Measurements from ENCODE around the gene PRAMEF8.
"Not testable (repeated sequence)": the region's sequence is repeated elsewhere in the genome, so short reads cannot be mapped to it uniquely, and the experiment has no call there.

The PRAMEF8 gene

DNA sequence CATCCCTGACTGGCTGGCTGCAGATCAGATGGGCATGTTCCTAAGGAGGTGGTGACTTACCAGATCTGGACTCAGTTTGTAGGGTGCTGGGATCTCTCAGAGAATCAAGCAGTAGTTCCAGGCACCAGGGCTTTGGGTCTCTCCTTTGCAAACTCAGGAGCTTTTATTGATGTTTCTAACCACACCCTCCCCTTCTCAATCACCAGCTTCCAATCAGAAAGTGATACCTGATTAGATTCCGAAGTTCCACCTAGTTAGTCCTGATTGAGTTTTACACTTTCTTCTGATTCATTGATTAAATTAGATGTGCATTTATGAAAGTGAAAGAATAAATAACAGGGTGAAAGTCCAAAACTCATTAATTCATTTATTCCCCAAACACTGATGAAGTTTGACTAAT, at the start of gene PRAMEF8:
Gene PRAMEF8 (minus strand): TSS at position 101 of the 400 bp plus-strand sequence. CDS start 1,046 bp downstream, outside the sequence.
- not testable (repeated sequence) for DNase-seq (ENCODE audit: low read depth in 4 of 4, low spot score in 1 of 4)

DNA sequence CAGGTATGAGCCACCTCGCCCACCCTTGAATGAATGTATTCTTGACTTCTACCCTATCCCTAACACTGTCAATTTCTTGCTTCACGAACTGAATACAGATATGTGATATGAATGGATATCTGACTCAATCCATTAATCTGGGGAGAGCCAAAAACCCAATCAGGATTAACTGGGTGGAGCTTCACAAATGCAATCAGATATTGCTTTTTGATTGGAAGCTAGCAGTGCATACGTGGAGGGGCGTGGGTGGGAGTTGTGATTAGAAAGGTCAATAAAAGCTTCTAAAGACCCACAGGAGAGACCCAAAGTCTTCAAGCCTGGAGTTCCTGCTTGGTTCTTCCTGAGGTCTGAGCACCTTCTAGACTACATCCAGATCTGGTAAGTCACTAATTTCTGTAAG, 30.3 kb upstream of the PRAMEF8 start, which contains the start of gene PRAMEF15:
Gene PRAMEF15 (plus strand): TSS at position 301 of the 400 bp plus-strand sequence. CDS start 2,827 bp downstream, outside the sequence.
- DNase-seq (ENCODE audit: low read depth in 4 of 4, low spot score in 1 of 4) = not testable (repeated sequence)

DNA sequence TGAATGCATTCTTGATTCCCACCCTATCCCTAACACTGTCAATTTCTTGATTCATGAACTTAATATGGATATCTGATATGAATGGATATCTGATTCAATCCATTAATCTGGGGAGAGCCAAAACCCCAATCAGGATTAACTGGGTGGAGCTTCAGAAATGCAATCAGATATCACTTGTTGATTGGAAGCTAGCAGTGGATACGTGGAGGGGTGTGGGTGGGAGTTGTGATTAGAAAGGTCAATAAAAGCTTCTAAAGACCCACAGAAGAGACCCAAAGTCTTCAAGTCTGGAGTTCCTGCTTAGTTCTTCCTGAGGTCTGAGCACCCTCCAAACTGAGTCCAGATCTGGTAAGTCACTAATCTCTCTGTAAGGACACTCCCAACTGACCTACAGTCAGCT, 18.3 kb upstream of the PRAMEF8 start, which contains the start of gene PRAMEF33:
Gene PRAMEF33 (plus strand): TSS at position 301 of the 400 bp plus-strand sequence. CDS start 2,416 bp downstream, outside the sequence.
- DNase-seq (ENCODE audit: low read depth in 4 of 4, low spot score in 1 of 4) = not testable (repeated sequence)

DNA sequence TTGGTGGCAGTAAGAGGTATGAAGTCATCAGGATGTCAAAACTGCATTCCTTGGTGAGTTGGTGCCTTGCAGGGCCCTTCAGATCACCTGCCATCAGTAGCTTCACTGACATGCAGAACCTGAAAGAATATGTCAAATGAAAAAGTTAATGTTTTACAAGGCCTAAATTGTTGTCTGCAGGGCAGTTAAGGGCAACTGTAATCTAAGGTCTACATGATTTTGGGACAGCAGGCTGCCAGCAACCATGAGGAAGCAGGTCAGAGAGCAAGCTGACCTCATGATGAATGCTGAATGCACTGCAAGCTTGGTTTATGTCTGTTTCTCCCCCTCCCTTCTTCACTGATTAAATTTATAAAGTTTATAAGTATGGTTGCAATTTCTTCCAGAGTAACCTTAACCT, 17.3 kb upstream of the PRAMEF8 start:
- DNase-seq (ENCODE audit: low read depth in 4 of 4, low spot score in 1 of 4) = not testable (repeated sequence)

DNA sequence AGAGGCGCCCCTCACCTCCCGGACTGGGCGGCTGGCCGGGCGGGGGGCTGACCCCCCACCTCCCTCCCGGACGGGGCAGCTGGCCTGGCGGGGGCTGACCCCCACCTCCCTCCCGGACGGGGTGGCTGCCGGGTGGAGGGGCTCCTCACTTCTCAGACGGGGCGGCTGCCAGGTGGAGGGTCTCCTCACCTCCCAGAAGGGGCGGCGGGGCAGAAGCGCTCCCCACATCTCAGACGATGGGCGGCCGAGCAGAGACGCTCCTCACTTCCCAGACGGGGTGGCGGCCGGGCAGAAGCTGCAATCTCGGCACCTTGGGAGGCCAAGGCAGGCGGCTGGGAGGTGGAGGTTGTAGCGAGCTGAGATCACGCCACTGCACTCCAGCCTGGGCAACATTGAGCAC, 13.8 kb upstream of the PRAMEF8 start:
- DNase-seq (ENCODE audit: low read depth in 4 of 4, low spot score in 1 of 4) = not testable (repeated sequence)

DNA sequence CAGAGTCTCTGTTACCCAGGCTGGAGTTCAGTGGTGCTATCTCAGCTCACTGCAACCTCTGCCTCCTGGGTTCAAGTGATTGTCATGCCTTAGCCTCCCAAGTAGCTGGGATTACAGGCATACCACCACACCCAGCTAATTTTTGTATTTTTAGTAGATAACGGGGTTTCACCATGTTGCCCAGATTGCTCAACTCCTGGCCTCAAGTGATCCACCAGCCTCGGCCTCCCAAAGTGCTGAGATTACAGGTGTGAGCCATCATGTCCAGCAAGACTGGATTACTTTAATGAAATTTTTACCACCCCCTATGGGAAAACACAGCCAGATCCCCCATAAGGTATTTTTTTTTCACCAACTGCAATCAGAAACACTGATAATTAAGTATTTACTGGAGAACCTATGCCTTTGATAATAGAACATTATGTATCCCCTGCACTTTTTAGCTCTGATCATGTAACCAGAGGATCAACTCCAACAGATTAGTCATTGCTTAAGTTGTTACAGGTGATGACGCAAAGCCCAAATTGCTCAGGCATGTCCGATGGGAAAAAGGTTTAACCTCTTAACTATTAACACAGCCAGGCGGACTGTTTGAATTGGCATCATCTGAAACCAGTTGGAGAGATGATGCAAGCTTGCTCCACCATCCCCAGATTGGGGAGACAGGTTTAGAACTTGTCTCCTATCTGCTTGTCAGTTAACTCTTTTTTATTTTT, 12.4 kb upstream of the PRAMEF8 start:
- not testable (repeated sequence) for DNase-seq (ENCODE audit: low read depth in 4 of 4, low spot score in 1 of 4)

DNA sequence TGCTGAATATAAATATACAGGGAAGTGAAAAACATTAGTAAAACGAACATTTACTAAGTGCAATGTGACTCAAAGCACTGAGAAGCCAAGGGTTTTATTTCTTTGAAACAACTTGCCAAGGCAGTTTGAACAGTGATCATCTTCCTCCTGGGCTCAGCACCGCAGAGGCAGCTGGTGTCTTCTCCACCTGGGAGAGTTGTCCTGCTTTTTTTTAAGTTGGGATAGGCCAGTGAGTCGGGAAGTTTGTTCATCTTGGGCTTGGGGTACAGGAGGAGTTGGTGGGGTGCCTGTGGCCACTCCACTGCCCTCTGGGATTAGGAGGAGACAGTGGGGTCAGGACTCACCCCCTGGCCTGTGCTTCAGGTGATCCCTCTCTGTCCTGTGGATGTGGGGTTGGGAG, 4.1 kb upstream of the PRAMEF8 start:
- DNase-seq (ENCODE audit: low read depth in 4 of 4, low spot score in 1 of 4) = not testable (repeated sequence)

DNA sequence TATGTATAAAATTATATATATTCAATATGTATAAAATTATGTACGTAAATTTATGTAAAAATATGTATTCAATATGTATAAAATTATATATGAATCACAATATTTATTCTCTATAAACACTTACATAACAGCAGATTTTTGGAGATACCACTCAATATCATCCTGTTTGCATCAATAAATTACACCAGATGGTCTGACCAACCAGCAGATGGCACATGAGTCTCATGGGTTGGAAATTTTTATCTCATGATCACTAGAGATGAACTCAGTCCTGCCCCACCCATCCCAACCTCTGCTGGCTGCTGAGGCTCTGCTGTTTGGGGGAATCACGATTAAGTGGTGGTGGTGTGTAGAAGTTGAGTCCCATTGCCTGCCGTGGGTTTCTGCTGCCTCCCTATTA, 5.3 kb downstream of the PRAMEF8 start:
- DNase-seq (ENCODE audit: low read depth in 4 of 4, low spot score in 1 of 4) = not testable (repeated sequence)

DNA sequence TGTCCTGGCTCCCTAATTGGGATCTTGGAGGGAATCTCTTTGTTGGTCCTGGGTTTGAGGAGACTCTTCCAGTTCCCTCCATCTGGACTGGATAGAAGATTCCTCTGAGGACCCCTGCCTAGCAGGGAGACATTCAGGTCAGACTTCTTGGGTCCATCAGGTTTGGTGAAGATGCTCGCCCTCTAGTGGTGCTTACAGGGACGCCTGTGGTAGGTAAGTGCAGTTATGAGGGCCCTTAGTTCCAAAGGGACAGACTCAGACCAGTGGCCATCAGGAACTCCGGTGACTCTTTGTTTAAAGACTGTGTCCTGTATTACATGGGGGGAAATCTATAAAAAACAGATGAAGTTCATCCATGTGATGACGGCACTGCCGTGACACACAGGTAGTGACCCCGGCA, 7.9 kb downstream of the PRAMEF8 start:
- not testable (repeated sequence) for DNase-seq (ENCODE audit: low read depth in 4 of 4, low spot score in 1 of 4)

DNA sequence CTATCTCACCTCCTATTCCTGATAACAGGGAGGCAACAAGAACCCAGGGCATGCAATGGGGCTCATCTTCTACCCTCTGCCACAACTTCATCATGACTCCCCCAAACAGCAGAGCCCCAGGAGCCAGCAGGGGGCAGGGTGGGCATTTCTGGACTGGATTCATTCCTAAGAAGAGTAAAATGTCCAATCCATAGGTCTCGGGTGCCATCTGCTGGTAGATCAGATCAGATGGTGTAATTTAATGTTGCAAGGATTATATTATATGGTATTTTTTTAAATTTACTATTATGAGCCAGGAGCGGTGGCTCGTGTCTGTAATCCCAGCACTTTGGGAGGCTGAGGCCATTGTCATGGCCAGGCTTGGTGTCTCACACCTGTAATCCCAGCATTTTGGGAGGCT, 19.8 kb downstream of the PRAMEF8 start:
- not testable (repeated sequence) for DNase-seq (ENCODE audit: low read depth in 4 of 4, low spot score in 1 of 4)

DNA sequence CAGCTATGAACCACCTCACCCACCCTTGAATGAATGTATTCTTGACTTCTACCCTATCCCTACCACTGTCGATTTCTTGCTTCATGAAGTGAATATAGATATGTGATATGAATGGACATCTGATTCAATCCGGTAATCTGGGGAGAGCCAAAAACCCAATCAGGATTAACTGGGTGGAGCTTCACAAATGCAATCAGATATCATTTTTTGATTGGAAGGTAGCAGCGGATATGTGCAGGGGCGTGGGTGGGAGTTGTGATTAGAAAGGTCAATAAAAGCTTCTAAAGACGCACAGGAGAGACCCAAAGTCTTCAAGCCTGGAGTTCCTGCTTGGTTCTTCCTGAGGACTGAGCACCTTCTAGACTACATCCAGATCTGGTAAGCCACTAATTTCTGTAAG, 31.0 kb downstream of the PRAMEF8 start, which contains the start of gene PRAMEF5:
Gene PRAMEF5 (plus strand): TSS at position 301 of the 400 bp plus-strand sequence. CDS start 5,071 bp downstream, outside the sequence.
- not testable (repeated sequence) for DNase-seq (ENCODE audit: low read depth in 4 of 4, low spot score in 1 of 4)

DNA sequence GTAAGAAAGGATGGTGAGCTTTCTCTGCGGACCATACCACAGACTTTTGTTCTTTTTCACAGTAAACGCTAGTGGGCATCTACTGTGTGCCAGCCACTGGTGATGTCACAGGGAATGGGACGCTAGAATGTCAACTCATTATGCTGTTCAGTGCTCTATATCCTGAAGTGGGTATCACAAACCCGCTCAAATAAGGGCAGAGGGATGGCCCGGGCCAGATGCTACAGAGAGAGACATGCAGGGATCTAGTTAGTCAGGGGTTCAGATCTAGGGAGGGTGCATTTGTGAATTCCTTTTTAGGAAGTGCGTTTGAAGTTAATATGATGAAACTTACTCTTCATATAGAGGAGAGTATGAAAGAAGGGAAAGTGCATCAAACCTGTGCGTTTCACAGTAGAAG, 37.8 kb downstream of the PRAMEF8 start:
- DNase-seq (ENCODE audit: low read depth in 4 of 4, low spot score in 1 of 4) = not testable (repeated sequence)

DNA sequence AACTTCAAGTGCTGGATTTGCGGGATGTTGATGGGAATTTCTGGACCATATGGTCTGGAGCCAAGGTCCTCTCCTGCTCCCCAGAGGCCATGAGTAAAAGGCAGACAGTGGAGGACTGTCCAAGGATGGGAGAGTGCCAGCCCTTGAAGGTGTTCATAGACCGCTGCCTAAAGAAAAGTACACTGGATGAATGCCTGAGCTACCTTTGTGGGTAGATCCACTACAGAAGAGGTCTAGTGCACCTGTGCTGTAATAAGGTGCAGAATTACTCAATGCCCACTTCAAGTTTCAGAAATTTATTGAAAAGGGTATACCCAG, 38.4 kb downstream of the PRAMEF8 start:
- DNase-seq (ENCODE audit: low read depth in 4 of 4, low spot score in 1 of 4) = not testable (repeated sequence)

DNA sequence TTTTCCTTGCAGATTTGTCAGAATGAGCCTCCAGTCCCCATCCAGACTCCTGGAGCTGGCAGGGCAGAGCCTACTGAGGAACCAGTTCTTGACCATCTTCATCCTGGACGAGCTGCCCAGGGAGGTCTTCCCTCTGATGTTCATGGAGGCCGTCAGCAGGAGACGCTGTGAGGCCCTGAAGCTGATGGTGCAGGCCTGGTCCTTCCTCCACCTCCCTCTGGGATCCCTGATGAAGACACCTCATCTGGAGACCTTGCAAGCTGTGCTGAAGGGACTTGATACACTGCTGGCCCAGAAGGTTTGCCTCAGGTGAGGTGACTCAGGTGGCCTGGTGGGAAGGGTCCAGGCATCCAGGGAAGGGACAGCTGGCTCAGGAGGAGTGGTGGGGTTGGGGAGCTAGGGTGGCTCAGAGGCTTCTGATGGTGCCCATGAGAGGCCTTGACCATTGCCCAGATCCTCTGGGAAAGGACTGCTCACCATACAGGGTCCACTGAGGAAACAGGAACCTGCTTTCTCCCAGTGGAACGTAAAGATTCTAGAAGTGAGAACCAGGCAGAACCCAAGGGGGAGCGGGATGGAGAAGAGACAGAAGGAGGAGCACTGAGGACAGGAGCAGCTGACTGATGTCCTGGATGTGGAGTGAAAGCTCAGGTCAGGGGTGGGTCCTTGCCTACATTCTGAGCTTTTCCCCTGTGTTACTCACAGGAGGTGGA, 38.9 kb downstream of the PRAMEF8 start:
- not testable (repeated sequence) for DNase-seq (ENCODE audit: low read depth in 4 of 4, low spot score in 1 of 4)

DNA sequence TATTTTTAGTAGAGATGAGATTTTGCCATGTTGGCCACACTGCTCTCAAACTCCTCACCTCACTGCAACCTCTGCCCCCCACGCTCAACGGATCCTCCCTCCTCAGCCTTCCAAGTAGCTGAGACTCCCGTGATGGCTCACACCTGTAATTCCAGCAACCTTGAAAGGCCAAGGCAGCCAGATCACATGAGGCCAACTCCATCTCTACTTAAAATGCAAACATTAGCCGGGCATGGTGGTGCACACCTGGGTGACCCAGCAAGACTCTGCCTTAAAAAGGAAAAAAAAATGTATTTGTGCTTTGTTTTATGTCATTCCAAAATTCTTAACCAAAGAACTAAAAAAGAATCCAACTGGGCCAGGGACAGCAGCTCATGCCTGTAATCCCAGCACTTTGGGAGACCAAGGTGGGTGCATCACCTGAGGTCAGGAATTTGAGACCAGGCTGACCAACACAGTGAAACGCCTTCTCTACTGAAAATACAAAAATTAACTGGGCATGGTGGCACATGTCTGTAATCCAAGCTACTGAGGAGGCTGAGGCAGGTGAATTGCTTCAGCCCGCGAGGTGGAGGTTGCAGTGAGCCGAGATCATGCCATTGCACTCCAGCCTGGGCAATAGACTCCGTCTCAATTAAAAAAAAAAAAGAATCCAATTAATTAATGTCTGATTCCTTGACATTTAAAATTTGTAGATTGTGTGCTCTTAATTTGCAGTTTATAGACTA, 41.2 kb downstream of the PRAMEF8 start:
- DNase-seq (ENCODE audit: low read depth in 4 of 4, low spot score in 1 of 4) = not testable (repeated sequence)

DNA sequence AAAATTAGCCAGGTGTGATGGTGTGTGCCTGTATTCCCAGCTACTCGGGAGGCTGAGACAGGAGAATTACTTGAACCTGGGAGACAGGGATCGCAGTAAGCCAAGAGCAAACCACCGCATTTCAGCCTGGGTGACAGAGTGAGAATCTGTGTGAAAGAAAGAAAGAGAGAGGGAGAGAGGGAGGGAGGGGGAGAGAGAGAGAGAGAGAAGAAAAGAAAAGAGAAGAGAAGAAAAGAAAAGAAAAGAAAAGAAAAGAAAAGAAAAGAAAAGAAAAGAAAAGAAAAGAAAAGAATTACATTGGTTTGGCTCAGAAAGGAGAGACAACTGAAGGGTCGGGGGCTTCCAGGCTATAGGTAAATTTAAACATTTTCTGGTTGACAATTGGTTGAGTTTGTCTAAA, 45.3 kb downstream of the PRAMEF8 start:
- DNase-seq (ENCODE audit: low read depth in 4 of 4, low spot score in 1 of 4) = not testable (repeated sequence)

DNA sequence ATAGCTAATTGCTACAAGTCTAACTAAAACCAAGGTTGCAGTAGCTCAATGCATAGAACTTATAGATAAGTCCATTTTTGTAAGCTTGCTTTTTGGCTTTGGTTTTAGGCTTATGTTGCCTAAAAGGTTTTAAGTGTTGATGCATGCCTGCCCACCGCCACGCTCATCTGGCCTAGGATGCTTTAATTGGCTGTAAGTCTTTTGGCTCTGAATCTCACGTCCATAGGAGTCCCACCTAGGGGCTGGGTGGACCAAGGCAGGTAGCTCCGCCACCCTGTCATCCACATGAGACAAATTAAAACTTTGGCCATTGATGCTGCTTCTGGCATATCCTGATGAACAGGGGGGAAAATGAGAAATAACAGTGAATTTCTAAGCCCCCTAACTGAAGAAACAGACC, 47.4 kb downstream of the PRAMEF8 start:
- not testable (repeated sequence) for DNase-seq (ENCODE audit: low read depth in 4 of 4, low spot score in 1 of 4)

DNA sequence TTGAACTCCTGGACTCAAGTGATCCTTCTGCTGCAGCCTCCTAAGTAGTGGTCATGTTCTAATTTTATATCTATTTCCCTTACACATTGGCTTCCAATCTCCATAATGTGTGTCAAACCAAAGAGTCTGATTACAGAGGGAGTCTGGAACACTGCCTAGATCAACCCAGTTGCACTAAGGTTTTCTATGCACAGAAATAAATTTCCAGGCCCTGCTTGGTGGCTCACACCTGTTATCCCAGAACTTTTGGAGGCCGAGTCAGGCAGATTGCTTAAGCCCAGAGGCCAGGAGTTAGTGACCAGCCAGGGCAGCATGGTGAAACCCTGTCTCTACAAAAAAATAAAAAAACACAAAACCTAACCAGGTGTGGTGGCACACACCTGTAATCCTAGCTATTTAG, 50.9 kb downstream of the PRAMEF8 start:
- not testable (repeated sequence) for DNase-seq (ENCODE audit: low read depth in 4 of 4, low spot score in 1 of 4)

DNA sequence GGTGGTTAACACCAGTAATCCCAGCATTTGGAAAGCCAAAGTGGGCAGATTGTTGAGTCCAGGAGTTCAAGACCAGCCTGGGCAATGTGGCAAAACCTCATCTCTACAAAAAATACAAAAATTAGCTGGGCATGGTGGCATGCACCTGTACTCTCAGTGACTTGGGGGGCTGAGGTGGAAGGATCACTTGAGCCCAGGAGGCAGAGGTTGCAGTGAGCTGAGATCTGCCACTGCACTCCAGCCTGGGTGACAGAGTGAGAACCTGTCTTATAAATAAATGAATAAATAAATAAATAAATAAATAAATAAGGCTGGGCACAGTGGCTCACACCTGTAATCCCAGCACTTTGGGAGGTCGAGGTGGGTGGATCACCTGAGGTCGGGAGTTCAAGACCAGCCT, 52.9 kb downstream of the PRAMEF8 start:
- DNase-seq (ENCODE audit: low read depth in 4 of 4, low spot score in 1 of 4) = not testable (repeated sequence)
